Activated naive CD4-positive, alpha-beta T cell treated with anti-CD3 and anti-CD28 coated beads, Interleukin-2, amount 50 U/mL, for 24 hours (primary cell): ENCODE data around the gene MTA3.

Experiments
- H3K27ac Mint-ChIP-seq: one replicate; pipeline ENCODE4 v1.8.0; 2021; ENCODE audit warnings: mild to moderate bottlenecking, mixed read lengths
- H3K27me3 Mint-ChIP-seq: one replicate; pipeline ENCODE4 v1.8.0; 2021; ENCODE audit warnings: mixed read lengths
- H3K36me3 Mint-ChIP-seq: one replicate; pipeline ENCODE4 v1.8.0; 2021; ENCODE audit warnings: mixed read lengths
- H3K4me1 Mint-ChIP-seq: one replicate; pipeline ENCODE4 v1.8.0; 2021; ENCODE audit warnings: mixed read lengths
- H3K4me3 Mint-ChIP-seq: one replicate; pipeline ENCODE4 v1.8.0; 2021; ENCODE audit warnings: mild to moderate bottlenecking, mixed read lengths
- H3K9me3 Mint-ChIP-seq: one replicate; pipeline ENCODE4 v1.8.0; 2021; ENCODE audit warnings: mixed read lengths

The MTA3 gene

GRCh38 chr2:42748840-42749239 is 180.4 kb downstream of the MTA3 start:
- no peak overlapping the region for H3K4me3 Mint-ChIP-seq
- H3K27me3 Mint-ChIP-seq, result no peaks in the 10 kb centered on the region
- peaks cover 7% of the 10 kb centered on the region for H3K36me3 Mint-ChIP-seq
- H3K27ac Mint-ChIP-seq, result no peak overlapping the region
- H3K4me1 Mint-ChIP-seq, result peaks cover 3% of the 10 kb centered on the region
- no peaks in the 10 kb centered on the region for H3K9me3 Mint-ChIP-seq

- Mint-ChIP-seq H3K27me3 (no peaks in the 10 kb centered on the region), H3K36me3 (peaks cover 7% of the 10 kb centered on the region), H3K9me3 (no peaks in the 10 kb centered on the region), H3K27ac (no peak overlapping the region), H3K4me1 (peaks cover 3% of the 10 kb centered on the region), H3K4me3 (no peak overlapping the region)
Measured at GRCh38 chr2:42752314-42752713, 183.9 kb downstream of the MTA3 start.

GRCh38 chr2:42752816-42753813 is 184.7 kb downstream of the MTA3 start:
- H3K4me3 Mint-ChIP-seq, result no peak overlapping the region
- H3K27ac Mint-ChIP-seq, result no peak overlapping the region
- peaks cover 3% of the 10 kb centered on the region for H3K4me1 Mint-ChIP-seq
- H3K36me3 Mint-ChIP-seq, result peaks cover 7% of the 10 kb centered on the region
- H3K27me3 Mint-ChIP-seq, result no peaks in the 10 kb centered on the region
- H3K9me3 Mint-ChIP-seq, result no peaks in the 10 kb centered on the region

GRCh38 chr2:42754021-42754775 is 185.8 kb downstream of the MTA3 start:
- H3K4me3 Mint-ChIP-seq, result no peak overlapping the region
- peaks cover 3% of the 10 kb centered on the region for H3K4me1 Mint-ChIP-seq
- no peak overlapping the region for H3K27ac Mint-ChIP-seq

GRCh38 chr2:42754776-42755140 is 186.3 kb downstream of the MTA3 start:
- Mint-ChIP-seq H3K27me3 (no peaks in the 10 kb centered on the region), H3K36me3 (peaks cover 4% of the 10 kb centered on the region), H3K4me1 (peaks cover 3% of the 10 kb centered on the region), H3K4me3 (no peak overlapping the region), H3K9me3 (no peaks in the 10 kb centered on the region), H3K27ac (no peak overlapping the region)

More at GRCh38 chr2:42754021-42754775, 185.8 kb downstream of the MTA3 start:
- no peaks in the 10 kb centered on the region for H3K9me3 Mint-ChIP-seq
- no peaks in the 10 kb centered on the region for H3K27me3 Mint-ChIP-seq
- peaks cover 4% of the 10 kb centered on the region for H3K36me3 Mint-ChIP-seq

- no peak overlapping the region for H3K27ac Mint-ChIP-seq
- peaks cover 2% of the 10 kb centered on the region for H3K36me3 Mint-ChIP-seq
- H3K9me3 Mint-ChIP-seq, result no peaks in the 10 kb centered on the region
- no peak overlapping the region for H3K4me3 Mint-ChIP-seq
- H3K27me3 Mint-ChIP-seq, result no peaks in the 10 kb centered on the region
- H3K4me1 Mint-ChIP-seq, result peaks cover under 1% of the 10 kb centered on the region
Measured at GRCh38 chr2:42755191-42755880, 186.9 kb downstream of the MTA3 start.

- peaks cover 2% of the 10 kb centered on the region for H3K36me3 Mint-ChIP-seq
- no peak overlapping the region for H3K4me3 Mint-ChIP-seq
- no peaks in the 10 kb centered on the region for H3K9me3 Mint-ChIP-seq
- no peaks in the 10 kb centered on the region for H3K27me3 Mint-ChIP-seq
- H3K27ac Mint-ChIP-seq, result no peak overlapping the region
- H3K4me1 Mint-ChIP-seq, result no peaks in the 10 kb centered on the region
Measured at GRCh38 chr2:42756150-42756775, 187.8 kb downstream of the MTA3 start.

- Mint-ChIP-seq H3K9me3 (no peaks in the 10 kb centered on the region), H3K36me3 (peaks cover 3% of the 10 kb centered on the region), H3K27ac (no peak overlapping the region), H3K27me3 (no peaks in the 10 kb centered on the region), H3K4me1 (no peaks in the 10 kb centered on the region), H3K4me3 (no peak overlapping the region)
Measured at GRCh38 chr2:42756966-42757513, 188.6 kb downstream of the MTA3 start.

GRCh38 chr2:42757981-42758740 is 189.7 kb downstream of the MTA3 start:
- peak overlapping the region; percentile 61 for H3K27ac Mint-ChIP-seq
- H3K9me3 Mint-ChIP-seq, result no peaks in the 10 kb centered on the region
- H3K4me1 Mint-ChIP-seq, result no peaks in the 10 kb centered on the region
- no peak overlapping the region for H3K4me3 Mint-ChIP-seq
- no peaks in the 10 kb centered on the region for H3K27me3 Mint-ChIP-seq
- H3K36me3 Mint-ChIP-seq, result peaks cover 5% of the 10 kb centered on the region

- Mint-ChIP-seq H3K36me3 (peaks cover 5% of the 10 kb centered on the region), H3K4me1 (no peaks in the 10 kb centered on the region), H3K27me3 (no peaks in the 10 kb centered on the region), H3K27ac (peak overlapping the region; percentile 61), H3K9me3 (no peaks in the 10 kb centered on the region), H3K4me3 (no peak overlapping the region)
Measured at GRCh38 chr2:42758751-42759150, 190.3 kb downstream of the MTA3 start.

- no peak overlapping the region for H3K4me3 Mint-ChIP-seq
- H3K36me3 Mint-ChIP-seq, result peaks cover 4% of the 10 kb centered on the region
- H3K27ac Mint-ChIP-seq, result no peak overlapping the region
- H3K27me3 Mint-ChIP-seq, result no peaks in the 10 kb centered on the region
- H3K4me1 Mint-ChIP-seq, result no peaks in the 10 kb centered on the region
- H3K9me3 Mint-ChIP-seq, result no peaks in the 10 kb centered on the region
Measured at GRCh38 chr2:42761554-42761953, 193.1 kb downstream of the MTA3 start.

GRCh38 chr2:42762155-42762554 is 193.7 kb downstream of the MTA3 start:
- H3K27me3 Mint-ChIP-seq, result no peaks in the 10 kb centered on the region
- H3K27ac Mint-ChIP-seq, result no peak overlapping the region
- H3K4me1 Mint-ChIP-seq, result no peaks in the 10 kb centered on the region
- H3K9me3 Mint-ChIP-seq, result no peaks in the 10 kb centered on the region
- H3K4me3 Mint-ChIP-seq, result no peak overlapping the region
- peaks cover 4% of the 10 kb centered on the region for H3K36me3 Mint-ChIP-seq

GRCh38 chr2:42762823-42763804 is 194.7 kb downstream of the MTA3 start:
- Mint-ChIP-seq H3K4me3 (no peak overlapping the region), H3K27ac (no peak overlapping the region), H3K36me3 (peaks cover 4% of the 10 kb centered on the region), H3K27me3 (no peaks in the 10 kb centered on the region), H3K4me1 (no peaks in the 10 kb centered on the region), H3K9me3 (no peaks in the 10 kb centered on the region)
